ENCODE results near the gene RALGAPA2.

DNA sequence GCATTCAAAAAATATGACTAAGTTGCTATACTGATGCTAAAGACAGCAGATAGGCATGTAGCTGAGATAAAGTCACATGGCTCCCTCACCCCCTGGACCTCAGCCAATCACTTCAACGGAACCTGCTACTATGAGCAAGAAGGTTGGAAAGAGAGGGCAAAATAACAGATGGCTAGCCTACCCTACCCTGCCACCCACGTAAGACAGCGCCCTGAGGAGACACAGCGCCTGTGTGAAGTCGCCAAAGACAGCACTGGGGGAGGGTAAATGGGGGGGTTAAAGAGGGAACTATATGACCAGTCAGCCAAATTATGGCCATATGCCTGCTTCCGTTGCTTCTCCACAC, 163.2 kb downstream of the RALGAPA2 start:
- TF ChIP-seq EZH2 (IDR thresholded peaks at IDR 0.05; ENCODE audit: borderline replicate concordance, insufficient read depth, low read length, poor library complexity, severe bottlenecking), result no peak
- no peak for TF ChIP-seq RAD21 (conservative IDR thresholded peaks at IDR 0.05)
- TF ChIP-seq CTCF (IDR thresholded peaks at IDR 0.05; ENCODE audit: poor library complexity, severe bottlenecking), result no peak
- no peak for TF ChIP-seq SMC3 (conservative IDR thresholded peaks at IDR 0.05; ENCODE audit: poor library complexity)
- TF ChIP-seq POLR2AphosphoS5 (IDR thresholded peaks at IDR 0.05), result no peak

Data from neural cell (in vitro differentiated cells).